H9 (cell line): ENCODE measurements around the gene GALNT10. TPM values are rescaled to one million over a fixed set of nuclear protein-coding genes. Genes with fewer than 3 reads are reported as not detected.

Experiments
- DNase-seq: peaks from one replicate; pipeline ENCODE4 v3.0.0-alpha.2; 2017
- H2AFZ ChIP-seq: one replicate; pipeline ENCODE4 v1.6.1; 2013; ENCODE audit warnings: mild to moderate bottlenecking, low read length, control low read depth, moderate library complexity
- H2AK5ac ChIP-seq: 2 replicates; pipeline ENCODE4 v1.6.1; 2013; ENCODE audit warnings: low read length, control low read depth, mixed read lengths; ENCODE audit not compliant: insufficient read length
- H2BK120ac ChIP-seq: one replicate; pipeline ENCODE4 v1.6.1; 2013; ENCODE audit warnings: low read depth, mild to moderate bottlenecking, low read length, control low read depth, inconsistent platforms; ENCODE audit not compliant: poor library complexity, severe bottlenecking
- H2BK12ac ChIP-seq: 2 replicates; pipeline ENCODE4 v1.6.1; 2013; ENCODE audit warnings: low read length, control low read depth, mixed read lengths, low read depth; ENCODE audit not compliant: insufficient read length
- H2BK15ac ChIP-seq: 2 replicates; pipeline ENCODE4 v1.6.1; 2013; ENCODE audit warnings: low read depth, low read length, control low read depth
- H2BK20ac ChIP-seq: one replicate; pipeline ENCODE4 v1.6.1; 2013; ENCODE audit warnings: low read depth, mild to moderate bottlenecking, low read length, control low read depth, inconsistent platforms; ENCODE audit not compliant: poor library complexity, severe bottlenecking
- H2BK5ac ChIP-seq: 2 replicates; pipeline ENCODE4 v1.6.1; 2013; ENCODE audit warnings: low read length, control low read depth, mixed read lengths; ENCODE audit not compliant: insufficient read length
- H3K14ac ChIP-seq: 2 replicates; pipeline ENCODE4 v1.6.1; 2013; ENCODE audit warnings: low read length, control low read depth; ENCODE audit not compliant: insufficient read depth
- H3K18ac ChIP-seq: 2 replicates; pipeline ENCODE4 v1.6.1; 2013; ENCODE audit warnings: low read depth, mild to moderate bottlenecking, mixed read lengths, low read length, control low read depth; ENCODE audit not compliant: insufficient read length
- H3K23ac ChIP-seq: 2 replicates; pipeline ENCODE4 v1.6.1; 2013; ENCODE audit warnings: low read length, control low read depth, mixed read lengths, low read depth; ENCODE audit not compliant: insufficient read length
- H3K23me2 ChIP-seq: 2 replicates; pipeline ENCODE4 v1.6.1; 2013; ENCODE audit warnings: low read depth, mild to moderate bottlenecking, mixed read lengths, low read length, control low read depth; ENCODE audit not compliant: insufficient read length, poor library complexity, severe bottlenecking
- H3K27ac ChIP-seq: 2 replicates; pipeline ENCODE4 v1.5.1; 2013; ENCODE audit warnings: low read length, control low read depth, mixed read lengths, low read depth; ENCODE audit not compliant: insufficient read length
- H3K27me3 ChIP-seq: 2 replicates; pipeline ENCODE4 v1.6.1; 2013; ENCODE audit warnings: low read length, control low read depth, inconsistent platforms; ENCODE audit not compliant: insufficient read depth
- H3K4ac ChIP-seq: 2 replicates; pipeline ENCODE4 v1.6.1; 2013; ENCODE audit warnings: low read depth, mild to moderate bottlenecking, control low read depth, inconsistent platforms, low read length, moderate library complexity
- H3K4me1 ChIP-seq: 2 replicates; pipeline ENCODE4 v1.6.1; 2013; ENCODE audit warnings: low read length, control low read depth, inconsistent platforms; ENCODE audit not compliant: insufficient read depth
- H3K4me2 ChIP-seq: 2 replicates; pipeline ENCODE4 v1.6.1; 2013; ENCODE audit warnings: low read length, control low read depth, mixed read lengths; ENCODE audit not compliant: insufficient read length, insufficient read depth
- H3K56ac ChIP-seq: 2 replicates; pipeline ENCODE4 v1.6.1; 2013; ENCODE audit warnings: low read depth, mild to moderate bottlenecking, mixed read lengths, low read length, control low read depth; ENCODE audit not compliant: insufficient read length
- H3K79me1 ChIP-seq: 2 replicates; pipeline ENCODE4 v1.6.1; 2013; ENCODE audit warnings: low read depth, mild to moderate bottlenecking, moderate library complexity, low read length, control low read depth, inconsistent platforms; ENCODE audit not compliant: insufficient read depth, poor library complexity, severe bottlenecking
- H3K79me2 ChIP-seq: 2 replicates; pipeline ENCODE4 v1.6.1; 2013; ENCODE audit warnings: low read length, control low read depth, inconsistent platforms; ENCODE audit not compliant: insufficient read depth
- H3K9ac ChIP-seq: 2 replicates; pipeline ENCODE4 v1.6.1; 2013; ENCODE audit warnings: low read length, control low read depth, mixed read lengths; ENCODE audit not compliant: insufficient read length; ENCODE audit errors: extremely low read depth
- H3K9me3 ChIP-seq: one replicate; pipeline ENCODE4 v1.6.1; 2013; ENCODE audit warnings: low read depth, low read length, inconsistent platforms; ENCODE audit not compliant: control insufficient read depth
- H3T11ph ChIP-seq: one replicate; pipeline ENCODE4 v1.6.1; 2013; ENCODE audit warnings: mild to moderate bottlenecking, low read length, control low read depth, inconsistent platforms
- H4K20me1 ChIP-seq: one replicate; pipeline ENCODE4 v1.6.1; 2013; ENCODE audit not compliant: control insufficient read depth, insufficient read length, insufficient read depth
- H4K5ac ChIP-seq: 2 replicates; pipeline ENCODE4 v1.6.1; 2013; ENCODE audit warnings: low read depth, mild to moderate bottlenecking, mixed read lengths, low read length, control low read depth; ENCODE audit not compliant: insufficient read length
- H4K8ac ChIP-seq: replicated peaks from 2 replicates; pipeline ENCODE4 v1.6.1; 2013; ENCODE audit warnings: low read length, control low read depth, mixed read lengths, low read depth; ENCODE audit not compliant: insufficient read length
- H4K91ac ChIP-seq: 2 replicates; pipeline ENCODE4 v1.6.1; 2013; ENCODE audit warnings: low read depth, mild to moderate bottlenecking, moderate library complexity, mixed read lengths, low read length, control low read depth; ENCODE audit not compliant: insufficient read length
- H3K27ac Mint-ChIP-seq, 3 experiments: 2 replicates in 2 of 3; 3 replicates in 1 of 3; pipeline ENCODE4 v1.8.0; 2020 to 2021; ENCODE audit warnings: mixed read lengths in 3 of 3, mild to moderate bottlenecking in 1 of 3, moderate library complexity in 1 of 3
- H3K27me3 Mint-ChIP-seq: 2 replicates; pipeline ENCODE4 v1.8.0; 2021; ENCODE audit warnings: low read depth, mild to moderate bottlenecking, moderate library complexity, mixed read lengths
- H3K36me3 Mint-ChIP-seq, 3 experiments: 2 replicates in 2 of 3; 3 replicates in 1 of 3; pipeline ENCODE4 v1.8.0; 2020 to 2021; ENCODE audit warnings: low read depth in 3 of 3, mixed read lengths in 3 of 3; ENCODE audit not compliant: insufficient read depth in 1 of 3
- H3K4me1 Mint-ChIP-seq, 2 experiments: 2 replicates each; pipeline ENCODE4 v1.8.0; 2020; ENCODE audit warnings: mixed read lengths in 2 of 2
- H3K4me3 Mint-ChIP-seq, 2 experiments: 2 replicates in 1 of 2; 3 replicates in 1 of 2; pipeline ENCODE4 v1.8.0; 2020 to 2021; ENCODE audit warnings: mild to moderate bottlenecking in 2 of 2, mixed read lengths in 2 of 2, moderate library complexity in 1 of 2
- H3K9me3 Mint-ChIP-seq, 2 experiments: 2 replicates in 1 of 2; 3 replicates in 1 of 2; pipeline ENCODE4 v1.8.0; 2020; ENCODE audit warnings: mild to moderate bottlenecking in 2 of 2, mixed read lengths in 2 of 2, moderate library complexity in 1 of 2
- WGBS: extraction: QIAGEN DNeasy Blood & Tissue Kit; methylation state at CpG from one replicate; pipeline ENCODE4 v1.1.7; 2013; ENCODE audit warnings: missing lambda C conversion rate, low lambda C conversion rate, mixed read lengths; ENCODE audit not compliant: insufficient read length; ENCODE audit errors: extremely low coverage; 5-methylcytosine and 5-hydroxymethylcytosine counted together
- total RNA-seq: library from RNA; stranded (reverse); gene quantifications from 2 replicates; pipeline ENCODE4 v1.2.1, GENCODE V29; 2021
- TF ChIP-seq, protein P1 (sequence below): fragments of 200-600 bp; sonication (generic); conservative IDR thresholded peaks from 3 replicates; pipeline ENCODE4 v1.8.0; 2021; ENCODE audit warnings: antibody characterized with exemption, mild to moderate bottlenecking

The GALNT10 gene
- total RNA-seq, 1 experiment from 2014 or later: 15.4 TPM

DNA sequence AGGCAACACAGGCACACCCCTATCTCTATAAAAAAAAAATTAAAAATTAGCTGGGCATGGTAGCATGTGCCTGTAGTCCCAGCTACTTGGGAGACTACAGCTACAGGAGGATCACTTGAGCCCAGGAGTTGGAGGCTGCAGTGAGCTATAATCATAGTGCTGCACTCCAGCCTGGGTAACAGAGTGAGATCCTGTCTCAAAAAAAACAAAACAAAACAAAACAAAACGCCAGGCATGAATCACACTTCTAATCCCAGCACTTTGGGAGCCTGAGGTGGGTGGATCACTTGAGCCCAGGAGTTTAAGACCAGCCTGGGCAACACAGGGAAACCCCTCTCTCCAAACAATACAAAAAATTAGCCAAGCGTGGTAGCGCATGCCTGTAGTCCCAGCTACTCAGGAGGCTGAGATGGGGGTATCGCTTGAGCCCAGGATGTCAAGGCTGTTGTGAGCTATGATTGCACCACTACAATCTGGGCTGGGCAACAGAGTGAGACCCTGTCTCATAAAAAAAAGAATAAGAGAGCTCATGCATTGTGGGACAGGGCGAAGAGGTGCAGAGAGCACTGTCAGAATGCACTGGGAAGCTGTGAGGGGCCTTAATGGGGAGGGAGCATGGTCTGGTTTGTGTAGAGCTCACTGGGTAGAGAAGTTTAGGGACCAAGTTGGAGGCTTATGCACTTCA lies 246.9 kb downstream of the GALNT10 start:
- H3K14ac ChIP-seq: no peak overlapping the region
- H2BK20ac ChIP-seq: no peak overlapping the region
- no peak overlapping the region for H4K8ac ChIP-seq
- H3K36me3 Mint-ChIP-seq: peaks cover 26 to 54% (median 41%) of the 10 kb centered on the region in 3 experiments
- H3K79me1 ChIP-seq: no peaks in the 10 kb centered on the region
- no peak overlapping the region for H2AFZ ChIP-seq
- H3K4ac ChIP-seq: no peak overlapping the region
- H3K9me3 ChIP-seq: no peaks in the 10 kb centered on the region
- no peaks in the 10 kb centered on the region for H3K27me3 ChIP-seq
- H2BK15ac ChIP-seq: no peak overlapping the region
- H2AK5ac ChIP-seq: no peak overlapping the region
- H2BK12ac ChIP-seq: no peak overlapping the region
- no peaks in the 10 kb centered on the region for H4K20me1 ChIP-seq
- H3K9ac ChIP-seq: no peak overlapping the region
- H4K91ac ChIP-seq: no peak overlapping the region
- H3K27ac ChIP-seq: no peak overlapping the region
- no peak overlapping the region for H3T11ph ChIP-seq
- H3K4me1 ChIP-seq: no peaks in the 10 kb centered on the region
- no peak overlapping the region for H4K5ac ChIP-seq
- H3K79me2 ChIP-seq: no peaks in the 10 kb centered on the region
- H3K4me3 Mint-ChIP-seq: no peak overlapping the region
- no peak overlapping the region for H3K27ac Mint-ChIP-seq
- H3K23me2 ChIP-seq: no peaks in the 10 kb centered on the region
- H3K56ac ChIP-seq: no peak overlapping the region
- H2BK120ac ChIP-seq: no peak overlapping the region
- H2BK5ac ChIP-seq: no peak overlapping the region
- no CpG with 5 or more reads among the region's 5 CpGs for WGBS
- peaks cover 3% of the 10 kb centered on the region in 2 experiments; a peak in 4 of 5 replicates for H3K9me3 Mint-ChIP-seq
- no peak for DNase-seq
- no peaks in the 10 kb centered on the region for H3K4me1 Mint-ChIP-seq
- no peaks in the 10 kb centered on the region; the same call in 1 of the 2 replicates for H3K27me3 Mint-ChIP-seq
- TF ChIP-seq, protein P1, sequence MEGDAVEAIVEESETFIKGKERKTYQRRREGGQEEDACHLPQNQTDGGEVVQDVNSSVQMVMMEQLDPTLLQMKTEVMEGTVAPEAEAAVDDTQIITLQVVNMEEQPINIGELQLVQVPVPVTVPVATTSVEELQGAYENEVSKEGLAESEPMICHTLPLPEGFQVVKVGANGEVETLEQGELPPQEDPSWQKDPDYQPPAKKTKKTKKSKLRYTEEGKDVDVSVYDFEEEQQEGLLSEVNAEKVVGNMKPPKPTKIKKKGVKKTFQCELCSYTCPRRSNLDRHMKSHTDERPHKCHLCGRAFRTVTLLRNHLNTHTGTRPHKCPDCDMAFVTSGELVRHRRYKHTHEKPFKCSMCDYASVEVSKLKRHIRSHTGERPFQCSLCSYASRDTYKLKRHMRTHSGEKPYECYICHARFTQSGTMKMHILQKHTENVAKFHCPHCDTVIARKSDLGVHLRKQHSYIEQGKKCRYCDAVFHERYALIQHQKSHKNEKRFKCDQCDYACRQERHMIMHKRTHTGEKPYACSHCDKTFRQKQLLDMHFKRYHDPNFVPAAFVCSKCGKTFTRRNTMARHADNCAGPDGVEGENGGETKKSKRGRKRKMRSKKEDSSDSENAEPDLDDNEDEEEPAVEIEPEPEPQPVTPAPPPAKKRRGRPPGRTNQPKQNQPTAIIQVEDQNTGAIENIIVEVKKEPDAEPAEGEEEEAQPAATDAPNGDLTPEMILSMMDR: no peak
- H3K4me2 ChIP-seq: no peak overlapping the region
- no peak overlapping the region for H3K18ac ChIP-seq
- no peak overlapping the region for H3K23ac ChIP-seq
